Skin epidermis (tissue), 12 donors: Measurements from ENCODE around the gene KCNMB3.
A peak's percentile ranks its signal among the peaks of the same experiment; 100 is the strongest.
"Not testable (repeated sequence)": the region's sequence is repeated elsewhere in the genome, so short reads cannot be mapped to it uniquely, and the experiment has no call there.

Experiments used
- H3K27ac ChIP-seq, 21 experiments: fragments of 200-600 bp; sonication (generic) in 11 of 21; one replicate each; pipeline ENCODE4 v1.5.0; 2020; ENCODE audit warnings: mild to moderate bottlenecking in 3 of 21, inconsistent platforms in 2 of 21, moderate library complexity in 2 of 21
- H3K4me3 ChIP-seq, 7 experiments: fragments of 200-600 bp; sonication (generic) in 2 of 7; one replicate each; pipeline ENCODE4 v1.5.0; 2020; ENCODE audit warnings: inconsistent platforms in 2 of 7, mild to moderate bottlenecking in 2 of 7, moderate library complexity in 1 of 7

The KCNMB3 gene

GRCh38 chr3:179218213-179218612 is 32.7 kb downstream of the KCNMB3 start:
- not testable (repeated sequence) for H3K27ac ChIP-seq, H3K4me3 ChIP-seq

- H3K27ac ChIP-seq, H3K4me3 ChIP-seq: not testable (repeated sequence)
These were observed 35.4 kb downstream of the KCNMB3 start for GRCh38 chr3:179215550-179215949.

- H3K27ac ChIP-seq = no peak overlapping the region
- no peak overlapping the region for H3K4me3 ChIP-seq
These were observed 50.1 kb downstream of the KCNMB3 start for GRCh38 chr3:179200790-179201189.

- Histone ChIP-seq H3K4me3 (no peak overlapping the region), H3K27ac (no peak overlapping the region)
These were observed 54.2 kb downstream of the KCNMB3 start for GRCh38 chr3:179196700-179197099.

GRCh38 chr3:179196098-179196497 is 54.8 kb downstream of the KCNMB3 start:
- H3K4me3 ChIP-seq = no peak overlapping the region
- peak overlapping the region in 1 of 21 experiments; percentile 47 for H3K27ac ChIP-seq

GRCh38 chr3:179194931-179195330 is 56.0 kb downstream of the KCNMB3 start:
- Histone ChIP-seq H3K27ac (no peak overlapping the region), H3K4me3 (no peak overlapping the region)
